ENCODE data around the gene SOWAHA. TPM values are rescaled to one million over a fixed set of nuclear protein-coding genes. Genes with fewer than 3 reads are reported as not detected.

SOWAHA gene
- total and polyA plus RNA-seq, 2 of the 8 experiments (the other 6 are each of a cell fraction or from before 2014, with no cell fraction given): 0.09 to 0.11 TPM

GRCh38 chr5:132766806-132767055 is 46.4 kb upstream of the SOWAHA start:
- Histone ChIP-seq H3K27ac (ENCODE audit: low read depth, low read length) (no peak overlapping the region), H3K56ac (replicated peaks; ENCODE audit: insufficient read length, low read depth, low read length) (no peak overlapping the region), H3K4me3 (ENCODE audit: extremely low read depth in 1 of 4, insufficient read depth in 2 of 4, low read depth in 3 of 4, low read length in 4 of 4) (no peak overlapping the region), H2BK15ac (ENCODE audit: low read length) (no peak overlapping the region), H3K23ac (ENCODE audit: insufficient read length) (no peak overlapping the region), H4K8ac (ENCODE audit: extremely low read depth, insufficient read depth, low read length) (no peak overlapping the region), H2BK12ac (ENCODE audit: low read depth, low read length) (no peak overlapping the region), H2BK5ac (ENCODE audit: low read depth, low read length) (no peak overlapping the region), H2AFZ (ENCODE audit: low read length) (no peak overlapping the region), H3K14ac (ENCODE audit: insufficient read length) (no peak overlapping the region), H2BK20ac (ENCODE audit: low read length) (no peak overlapping the region), H2AK5ac (ENCODE audit: low read depth, low read length) (no peak overlapping the region), H3K27me3 (replicated peaks in 1 of 4; ENCODE audit: control insufficient read depth in 3 of 4, extremely low read depth in 1 of 4, insufficient read depth in 3 of 4, low read length in 3 of 4) (no peaks in the 10 kb centered on the region; a peak in 1 of 7 replicates), H2BK120ac (replicated peaks; ENCODE audit: low read depth, low read length) (no peak overlapping the region), H3K36me3 (ENCODE audit: control insufficient read depth in 2 of 4, insufficient read depth in 4 of 4, low read length in 3 of 4) (no peaks in the 10 kb centered on the region), H4K5ac (ENCODE audit: insufficient read length, low read depth, low read length) (no peak overlapping the region), H3K4ac (replicated peaks; ENCODE audit: insufficient read length, low read depth, low read length) (no peak overlapping the region), H3K79me1 (ENCODE audit: low read depth, low read length) (peaks cover 6% of the 10 kb centered on the region), H3K4me1 (replicated peaks in 1 of 4; ENCODE audit: control insufficient read depth in 3 of 4, insufficient read depth in 4 of 4, low read length in 3 of 4) (peaks cover 0 to 10% (median 3%) of the 10 kb centered on the region in 4 experiments; a peak in 4 of 7 replicates), H3K4me2 (ENCODE audit: insufficient read depth in 1 of 2, low read depth in 2 of 2, low read length in 2 of 2) (no peak overlapping the region), H3K9ac (replicated peaks in 1 of 4; ENCODE audit: extremely low read depth in 1 of 4, low read depth in 3 of 4, low read length in 3 of 4) (no peak overlapping the region), H3K9me3 (ENCODE audit: insufficient read depth in 2 of 2, low read depth in 1 of 2, low read length in 1 of 2) (no peaks in the 10 kb centered on the region), H4K20me1 (replicated peaks in 1 of 2; ENCODE audit: control insufficient read depth in 1 of 2, insufficient read depth in 2 of 2, low read length in 2 of 2) (peaks cover 0 to 9% of the 10 kb centered on the region in 2 experiments), H3K23me2 (ENCODE audit: low read depth, low read length) (no peaks in the 10 kb centered on the region), H4K91ac (replicated peaks; ENCODE audit: insufficient read length, low read length) (no peak overlapping the region), H3K18ac (ENCODE audit: extremely low read depth, low read length) (no peak overlapping the region), H3K79me2 (ENCODE audit: control insufficient read depth in 1 of 2, insufficient read depth in 2 of 2, low read length in 2 of 2) (no peaks in the 10 kb centered on the region)
- no peak for DNase-seq (ENCODE audit: low read depth in 1 of 2, low spot score in 2 of 2)
- ChIA-PET CTCF (ENCODE audit: partially characterized antibody) (interaction anchor here (0.8 to 8.0 kb wide), 7 partner anchors 11 to 88 kb away, joined by 3 to 60 read pairs (median 6); partner anchors contain the start of gene CCNI2), POLR2A (ENCODE audit: partially characterized antibody) (interaction anchor here (0.9 to 1.3 kb wide), 2 partner anchors 9 to 52 kb away, joined by 3 read pairs; no protein-coding TSS in a partner anchor)
- WGBS, 2 experiments (ENCODE audit: extremely low coverage in 1 of 2, insufficient coverage in 1 of 2, insufficient read length in 1 of 2, insufficient replicate concordance in 2 of 2, low coverage in 1 of 2, low lambda C conversion rate in 2 of 2, missing lambda C conversion rate in 1 of 2): 100% methylated on average over 1 of the region's 1 CpG; no CpG with 5 or more reads in 1 of the 2 experiments
- FAIRE-seq: no peak
- no peak for TF ChIP-seq SRF (IDR thresholded peaks at IDR 0.05; ENCODE audit: low read depth, low read length)
- TF ChIP-seq CHD1 (IDR thresholded peaks at IDR 0.05; ENCODE audit: low read depth, low read length): no peak
- TF ChIP-seq, protein P1, sequence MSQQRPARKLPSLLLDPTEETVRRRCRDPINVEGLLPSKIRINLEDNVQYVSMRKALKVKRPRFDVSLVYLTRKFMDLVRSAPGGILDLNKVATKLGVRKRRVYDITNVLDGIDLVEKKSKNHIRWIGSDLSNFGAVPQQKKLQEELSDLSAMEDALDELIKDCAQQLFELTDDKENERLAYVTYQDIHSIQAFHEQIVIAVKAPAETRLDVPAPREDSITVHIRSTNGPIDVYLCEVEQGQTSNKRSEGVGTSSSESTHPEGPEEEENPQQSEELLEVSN (IDR thresholded peaks at IDR 0.05): no peak
- no peak for TF ChIP-seq BCL11A (IDR thresholded peaks at IDR 0.05; ENCODE audit: low read depth in 2 of 2, low read length in 2 of 2)
- no peak for TF ChIP-seq ASH2L (IDR thresholded peaks at IDR 0.05; ENCODE audit: low read length)
- TF ChIP-seq, protein P2, sequence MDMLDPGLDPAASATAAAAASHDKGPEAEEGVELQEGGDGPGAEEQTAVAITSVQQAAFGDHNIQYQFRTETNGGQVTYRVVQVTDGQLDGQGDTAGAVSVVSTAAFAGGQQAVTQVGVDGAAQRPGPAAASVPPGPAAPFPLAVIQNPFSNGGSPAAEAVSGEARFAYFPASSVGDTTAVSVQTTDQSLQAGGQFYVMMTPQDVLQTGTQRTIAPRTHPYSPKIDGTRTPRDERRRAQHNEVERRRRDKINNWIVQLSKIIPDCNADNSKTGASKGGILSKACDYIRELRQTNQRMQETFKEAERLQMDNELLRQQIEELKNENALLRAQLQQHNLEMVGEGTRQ (IDR thresholded peaks at IDR 0.05; ENCODE audit: low read length): no peak
- no peak for TF ChIP-seq CBX5 (IDR thresholded peaks at IDR 0.05; ENCODE audit: low read depth, low read length)
- no peak for TF ChIP-seq CTCF (IDR thresholded peaks at IDR 0.05; ENCODE audit: control extremely low read depth in 1 of 3, insufficient read depth in 1 of 3, low read depth in 1 of 3, low read length in 3 of 3)
- TF ChIP-seq SIRT6 (IDR thresholded peaks at IDR 0.05; ENCODE audit: low read length): no peak
- TF ChIP-seq JUN (IDR thresholded peaks at IDR 0.05; ENCODE audit: low read depth, low read length): no peak
